OCI-LY7 (cell line): Measurements from ENCODE around the gene FCHO2. TPM values are rescaled to one million over a fixed set of nuclear protein-coding genes. Genes with fewer than 3 reads are reported as not detected.

Experiments
- BruUV-seq: library from RNA; stranded (reverse); fragments of 400-500 nt; replicated peaks from 2 replicates; lab custom pipeline; 2021; lab: Mats Ljungman, UMichigan
- CTCF ChIA-PET: fragments of 300-600 bp; sonication (Branson Sonifier 250); formaldehyde crosslinking; loops from one replicate; lab custom pipeline; 2022; ENCODE audit warnings: antibody characterized with exemption; ENCODE audit not compliant: unreplicated experiment; lab: Charles Lee
- POLR2A ChIA-PET: fragments of 300-600 bp; sonication (Branson Sonifier 250); formaldehyde crosslinking; loops from one replicate; lab custom pipeline; 2022; ENCODE audit warnings: antibody characterized with exemption; lab: Charles Lee
- DNase-seq: peaks from one replicate; pipeline ENCODE4 v3.0.0-alpha.2; 2015; ENCODE audit warnings: low spot score
- H2AFZ ChIP-seq: fragments of 200-600 bp; sonication (generic), shearing (Covaris generic); 2 replicates; pipeline ENCODE4 v1.6.1; 2014; ENCODE audit warnings: mild to moderate bottlenecking, antibody characterized with exemption, low read length, moderate library complexity
- H3K27ac ChIP-seq: fragments of 200-600 bp; sonication (generic); 2 replicates; pipeline ENCODE4 v1.5.1; 2014; ENCODE audit warnings: mixed run types, low read depth, mild to moderate bottlenecking, moderate library complexity, low read length, inconsistent platforms; ENCODE audit not compliant: poor library complexity, severe bottlenecking
- H3K36me3 ChIP-seq: fragments of 200-600 bp; sonication (generic); 2 replicates; pipeline ENCODE4 v1.6.1; 2014; ENCODE audit warnings: mild to moderate bottlenecking, antibody characterized with exemption, low read length, moderate library complexity, mixed read lengths; ENCODE audit not compliant: insufficient read depth
- H3K4me1 ChIP-seq: fragments of 200-600 bp; sonication (generic); 2 replicates; pipeline ENCODE4 v1.5.1; 2014; ENCODE audit warnings: mild to moderate bottlenecking, low read length; ENCODE audit not compliant: insufficient read depth, poor library complexity, severe bottlenecking
- H3K4me2 ChIP-seq: fragments of 200-600 bp; sonication (generic); 2 replicates; pipeline ENCODE4 v1.6.1; 2014; ENCODE audit warnings: mild to moderate bottlenecking, low read length
- H3K4me3 ChIP-seq: fragments of 200-600 bp; sonication (generic); 2 replicates; pipeline ENCODE4 v1.5.1; 2014; ENCODE audit warnings: mild to moderate bottlenecking, low read depth, low read length; ENCODE audit not compliant: poor library complexity, severe bottlenecking
- H3K79me2 ChIP-seq: fragments of 200-600 bp; sonication (generic); 2 replicates; pipeline ENCODE4 v1.6.1; 2016; ENCODE audit warnings: low read depth, mild to moderate bottlenecking, low read length, moderate library complexity, mixed read lengths; ENCODE audit not compliant: insufficient read depth
- H3K9me2 ChIP-seq: fragments of 200-600 bp; sonication (generic); 2 replicates; pipeline ENCODE4 v1.6.1; 2016; ENCODE audit warnings: mild to moderate bottlenecking, low read length, mixed read lengths; ENCODE audit not compliant: insufficient read depth
- H3K9me3 ChIP-seq: fragments of 200-600 bp; sonication (generic); 2 replicates; pipeline ENCODE4 v1.6.1; 2014; ENCODE audit warnings: mild to moderate bottlenecking, mixed run types, low read length, mixed read lengths
- H4K20me1 ChIP-seq: fragments of 200-600 bp; sonication (generic); 2 replicates; pipeline ENCODE4 v1.6.1; 2014; ENCODE audit warnings: mild to moderate bottlenecking, antibody characterized with exemption, low read length, moderate library complexity, mixed read lengths; ENCODE audit not compliant: insufficient read depth
- CTCF ChIP-seq: fragments of 200-600 bp; sonication (generic); conservative IDR thresholded peaks from 2 replicates; pipeline ENCODE4 v1.5.1; 2014; ENCODE audit warnings: mild to moderate bottlenecking, antibody characterized with exemption, low read length, moderate library complexity, mixed read lengths
- EZH2phosphoT487 ChIP-seq: fragments of 200-600 bp; sonication (generic); IDR thresholded peaks from 2 replicates; pipeline ENCODE4 v1.6.1; 2018; ENCODE audit warnings: low read depth, borderline replicate concordance, mild to moderate bottlenecking, mixed run types, antibody characterized with exemption, low read length, moderate library complexity, mixed read lengths
- intact Hi-C: fragments of 100-400 bp; cut with micrococcal nuclease; formaldehyde crosslinking; loops from one replicate; pipeline ENCODE4 v1.10.0; 2022; ENCODE audit not compliant: unreplicated experiment
- total RNA-seq, 2 experiments: library from RNA; depleted of rRNA in 1 of 2; stranded (reverse); fragments of >200 nt in 1 of 2; shearing (Covaris generic) in 1 of 2; gene quantifications; 2 replicates each; pipeline ENCODE4 v1.2.3, GENCODE V29; 2014 to 2022

The FCHO2 gene
- total RNA-seq, 2 experiments from 2014 or later = 7.2 to 7.8 TPM

- Histone ChIP-seq H3K9me3 (no peaks in the 10 kb centered on the region), H2AFZ (no peak overlapping the region), H3K4me1 (peaks cover 11% of the 10 kb centered on the region), H3K27ac (no peak overlapping the region), H3K79me2 (no peaks in the 10 kb centered on the region), H3K9me2 (no peaks in the 10 kb centered on the region), H3K36me3 (no peaks in the 10 kb centered on the region), H4K20me1 (no peaks in the 10 kb centered on the region), H3K4me3 (no peak overlapping the region), H3K4me2 (no peak overlapping the region)
- DNase-seq = no peak
- ChIA-PET POLR2A (interaction anchor here (0.9 to 1.3 kb wide), 2 partner anchors 10 to 33 kb away, joined by 3 to 4 read pairs; no protein-coding TSS in a partner anchor), CTCF (no interaction called here)
- BruUV-seq = no TSS peak
- intact Hi-C loops = no loop called here
- TF ChIP-seq EZH2phosphoT487 (no peak), CTCF (no peak)
These were observed 165.2 kb downstream of the FCHO2 start for GRCh38 chr5:73121119-73121463.

GRCh38 chr5:73122875-73123810 is 167.3 kb downstream of the FCHO2 start:
- Histone ChIP-seq H3K27ac (no peak overlapping the region), H3K4me3 (no peak overlapping the region), H3K9me2 (no peaks in the 10 kb centered on the region), H3K79me2 (no peaks in the 10 kb centered on the region), H3K4me2 (peak overlapping the region; percentile 27), H4K20me1 (no peaks in the 10 kb centered on the region), H2AFZ (peak overlapping the region; percentile 69), H3K9me3 (no peaks in the 10 kb centered on the region), H3K4me1 (peaks cover 21% of the 10 kb centered on the region), H3K36me3 (no peaks in the 10 kb centered on the region)
- CTCF ChIA-PET = no interaction called here
- intact Hi-C loops = no loop called here
- DNase-seq = peak; percentile 32
- BruUV-seq = no TSS peak
- TF ChIP-seq CTCF (no peak), EZH2phosphoT487 (no peak)
- POLR2A ChIA-PET = interaction anchor here (0.6 to 1.5 kb wide), 5 partner anchors 10 to 280 kb away, joined by 3 to 5 read pairs (median 3); no protein-coding TSS in a partner anchor

GRCh38 chr5:73125289-73125688 is 169.4 kb downstream of the FCHO2 start:
- CTCF ChIA-PET = no interaction called here
- TF ChIP-seq EZH2phosphoT487 (no peak), CTCF (no peak)
- Histone ChIP-seq H3K79me2 (no peaks in the 10 kb centered on the region), H3K4me2 (no peak overlapping the region), H4K20me1 (no peaks in the 10 kb centered on the region), H3K4me3 (no peak overlapping the region), H3K27ac (no peak overlapping the region), H3K4me1 (peaks cover 21% of the 10 kb centered on the region), H3K36me3 (no peaks in the 10 kb centered on the region), H3K9me3 (no peaks in the 10 kb centered on the region), H3K9me2 (no peaks in the 10 kb centered on the region), H2AFZ (no peak overlapping the region)
- DNase-seq = no peak
- no TSS peak for BruUV-seq
- POLR2A ChIA-PET = no interaction called here
- intact Hi-C loops = no loop called here
